KMS-11 (cell line): ENCODE results near the gene UCN2.

Experiments
- H2AFZ ChIP-seq: fragments of 200-600 bp; sonication (generic); 2 replicates; pipeline ENCODE4 v1.6.1; 2016; ENCODE audit warnings: antibody characterized with exemption, mixed run types, low read depth
- H3K27ac ChIP-seq: fragments of 200-600 bp; sonication (generic); 2 replicates; pipeline ENCODE4 v1.6.1; 2016; ENCODE audit warnings: mild to moderate bottlenecking, mixed run types
- H3K27me3 ChIP-seq: fragments of 200-600 bp; sonication (generic); 2 replicates; pipeline ENCODE4 v1.6.1; 2017; ENCODE audit warnings: mild to moderate bottlenecking, low read depth, mixed run types, moderate library complexity; ENCODE audit not compliant: insufficient read depth
- H3K36me3 ChIP-seq: fragments of 200-600 bp; sonication (generic); 2 replicates; pipeline ENCODE4 v1.6.1; 2017; ENCODE audit warnings: mild to moderate bottlenecking, mixed run types; ENCODE audit not compliant: insufficient read depth
- H3K4me1 ChIP-seq: fragments of 200-600 bp; sonication (generic); 2 replicates; pipeline ENCODE4 v1.6.1; 2016; ENCODE audit warnings: mild to moderate bottlenecking, low read depth, mixed run types; ENCODE audit not compliant: poor library complexity, severe bottlenecking
- H3K4me2 ChIP-seq: fragments of 200-600 bp; sonication (generic); 2 replicates; pipeline ENCODE4 v1.7.0; 2016; ENCODE audit warnings: mild to moderate bottlenecking, mixed run types
- H3K4me3 ChIP-seq: fragments of 200-600 bp; sonication (generic); IDR thresholded peaks from 2 replicates; pipeline ENCODE4 v1.6.1; 2017; ENCODE audit warnings: low read depth, low read length, mixed read lengths; ENCODE audit not compliant: insufficient read depth
- H3K79me2 ChIP-seq: fragments of 200-600 bp; sonication (generic); 2 replicates; pipeline ENCODE4 v1.6.1; 2016; ENCODE audit warnings: low read depth, mixed run types; ENCODE audit not compliant: insufficient read depth
- H3K9ac ChIP-seq: fragments of 200-600 bp; sonication (generic); 2 replicates; pipeline ENCODE4 v1.6.1; 2016; ENCODE audit warnings: mild to moderate bottlenecking, mixed run types
- H4K20me1 ChIP-seq: fragments of 200-600 bp; sonication (generic); 2 replicates; pipeline ENCODE4 v1.6.1; 2016; ENCODE audit warnings: mild to moderate bottlenecking, mixed run types; ENCODE audit not compliant: insufficient read depth
- CTCF ChIP-seq: fragments of 200-600 bp; sonication (generic); conservative IDR thresholded peaks from 2 replicates; pipeline ENCODE4 v1.6.1; 2017; ENCODE audit warnings: low read depth, mild to moderate bottlenecking, antibody characterized with exemption, low read length, moderate library complexity, mixed read lengths

Gene UCN2

DNA sequence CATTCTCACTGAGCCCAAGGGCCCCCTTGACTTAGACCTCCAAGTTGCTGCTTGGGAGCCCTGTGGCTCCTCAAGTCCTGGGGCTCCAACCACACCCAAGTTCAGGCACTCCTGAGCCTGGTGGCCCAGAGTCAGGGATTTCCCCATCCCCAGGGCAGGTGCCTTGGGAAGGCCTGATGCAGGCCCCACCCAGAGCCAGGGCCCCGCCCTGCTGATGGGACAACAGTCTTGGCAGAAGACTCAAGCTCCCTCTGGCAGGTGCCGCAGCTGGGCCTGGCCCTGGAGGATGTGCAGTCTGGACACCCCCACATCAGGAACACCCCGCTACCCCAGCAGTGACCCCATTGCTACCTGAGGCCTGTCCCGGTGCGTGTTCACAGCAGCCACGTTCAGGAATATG, 41.9 kb downstream of the UCN2 start:
- Histone ChIP-seq H3K4me3 (no peak overlapping the region), H3K9ac (no peak overlapping the region), H3K4me2 (no peak overlapping the region), H3K79me2 (no peaks in the 10 kb centered on the region), H2AFZ (no peak overlapping the region), H3K36me3 (no peaks in the 10 kb centered on the region), H3K27me3 (no peaks in the 10 kb centered on the region), H4K20me1 (no peaks in the 10 kb centered on the region), H3K4me1 (no peaks in the 10 kb centered on the region), H3K27ac (no peak overlapping the region)
- TF ChIP-seq CTCF = no peak

- H3K36me3 ChIP-seq = no peaks in the 10 kb centered on the region
- no peak overlapping the region for H3K4me2 ChIP-seq
- no peak overlapping the region for H3K9ac ChIP-seq
Measured at GRCh38 chr3:48519277-48519643, 44.3 kb downstream of the UCN2 start.

DNA sequence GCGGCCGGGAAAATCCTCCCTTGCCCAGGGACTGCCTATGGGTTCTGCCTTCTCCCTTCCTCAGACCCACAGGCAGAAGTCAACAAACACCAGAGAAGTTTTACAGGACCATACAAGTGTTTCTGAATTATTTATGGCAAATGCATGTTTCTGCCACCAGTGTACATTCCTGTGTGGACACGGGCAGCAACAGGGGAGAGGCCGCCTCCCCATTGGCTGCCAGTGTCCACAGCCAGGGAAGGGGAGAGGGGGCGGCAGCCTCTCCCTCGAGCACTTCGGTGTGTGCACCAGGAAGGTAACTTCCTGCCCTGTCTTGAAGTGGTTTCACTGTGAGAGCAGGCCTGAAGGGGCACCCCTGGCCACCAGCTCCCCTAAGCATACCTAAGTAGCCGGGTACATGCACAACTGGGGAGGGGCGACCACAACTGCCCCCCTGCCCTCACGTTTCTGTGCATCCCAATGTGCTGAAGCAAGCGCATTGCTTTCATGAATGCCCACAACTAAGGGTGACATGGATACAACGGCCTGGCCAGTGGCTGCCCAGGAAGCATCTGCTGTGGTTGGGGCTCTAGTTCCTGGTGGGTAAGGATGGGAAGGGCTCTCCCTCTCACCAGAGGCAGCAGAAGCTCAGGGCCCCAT, 44.8 kb downstream of the UCN2 start:
- Histone ChIP-seq H3K4me3 (no peak overlapping the region), H3K36me3 (no peaks in the 10 kb centered on the region), H3K4me2 (no peak overlapping the region), H4K20me1 (no peaks in the 10 kb centered on the region), H3K79me2 (no peaks in the 10 kb centered on the region), H3K4me1 (peaks cover 22% of the 10 kb centered on the region), H3K27me3 (no peaks in the 10 kb centered on the region; the same call in 1 of the 2 replicates), H3K9ac (no peak overlapping the region), H3K27ac (no peak overlapping the region), H2AFZ (no peak overlapping the region)
- no peak for TF ChIP-seq CTCF

More at GRCh38 chr3:48519277-48519643, 44.3 kb downstream of the UCN2 start:
- Histone ChIP-seq H3K4me1 (peaks cover 17% of the 10 kb centered on the region), H3K27ac (no peak overlapping the region), H4K20me1 (no peaks in the 10 kb centered on the region), H3K27me3 (no peaks in the 10 kb centered on the region; the same call in 1 of the 2 replicates), H3K4me3 (no peak overlapping the region), H2AFZ (no peak overlapping the region), H3K79me2 (no peaks in the 10 kb centered on the region)
- TF ChIP-seq CTCF = no peak

GRCh38 chr3:48518069-48518468, 45.5 kb downstream of the UCN2 start:
- H3K27ac ChIP-seq = no peak overlapping the region
- no peaks in the 10 kb centered on the region for H3K36me3 ChIP-seq
- no peaks in the 10 kb centered on the region for H3K79me2 ChIP-seq
- no peak overlapping the region for H2AFZ ChIP-seq
- no peaks in the 10 kb centered on the region; the same call in 1 of the 2 replicates for H3K27me3 ChIP-seq
- H3K4me1 ChIP-seq = peaks cover 24% of the 10 kb centered on the region
- no peak overlapping the region for H3K9ac ChIP-seq
- H4K20me1 ChIP-seq = no peaks in the 10 kb centered on the region
- TF ChIP-seq CTCF = no peak
- no peak overlapping the region for H3K4me2 ChIP-seq
- no peak overlapping the region for H3K4me3 ChIP-seq
